GM15510 (cell line): Measurements from ENCODE around the gene CPXM1.
A peak's percentile ranks its signal among the peaks of the same experiment; 100 is the strongest.

ENCODE experiments used
- POLR2A ChIP-seq: IDR thresholded peaks from 3 replicates; pipeline ENCODE4 v1.6.1; 2011; ENCODE audit warnings: borderline replicate concordance; ENCODE audit not compliant: insufficient read length; ENCODE audit errors: extremely low read depth

CPXM1 gene

DNA sequence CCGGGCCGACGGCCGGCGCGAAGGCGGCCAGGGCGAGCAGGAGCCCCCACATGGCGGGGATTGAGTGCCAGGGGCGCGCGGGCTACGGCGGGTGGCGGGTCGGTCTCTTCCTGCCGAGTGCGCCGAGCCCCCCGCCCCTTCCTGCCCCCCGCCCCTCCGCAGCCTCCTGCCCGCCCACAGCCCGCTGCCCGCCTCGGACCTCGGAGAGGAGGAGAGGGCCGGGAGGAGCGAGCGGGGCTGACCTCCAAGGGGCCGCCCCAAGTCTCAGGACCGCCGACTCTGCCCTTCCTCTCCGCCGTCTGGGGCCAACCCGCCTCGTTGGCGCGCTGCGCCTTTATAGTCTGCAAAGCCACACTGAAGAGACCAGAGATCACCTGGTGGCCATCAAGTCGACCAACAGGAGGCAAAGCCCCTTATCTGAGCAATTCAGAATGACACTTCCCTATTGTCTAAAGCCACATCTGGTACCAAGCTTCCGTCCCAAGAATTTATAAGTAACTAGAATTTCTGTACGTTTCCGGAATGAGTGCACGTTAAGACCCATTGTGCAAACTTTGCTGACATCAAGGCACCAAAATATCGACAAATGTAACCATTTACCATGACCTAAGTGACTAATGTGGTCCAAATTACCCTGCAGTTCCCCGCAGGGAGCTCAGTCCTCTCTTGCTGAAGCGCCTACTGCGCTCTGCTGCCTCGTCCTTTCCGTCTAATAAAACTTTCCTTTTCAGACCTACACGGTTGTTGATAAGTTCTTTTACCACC, at the start of gene CPXM1:
CPXM1 (minus strand) TSS at position 107 of the 765 bp plus-strand sequence; CDS start at position 52, 55 bp downstream.
- no peak for TF ChIP-seq POLR2A

DNA sequence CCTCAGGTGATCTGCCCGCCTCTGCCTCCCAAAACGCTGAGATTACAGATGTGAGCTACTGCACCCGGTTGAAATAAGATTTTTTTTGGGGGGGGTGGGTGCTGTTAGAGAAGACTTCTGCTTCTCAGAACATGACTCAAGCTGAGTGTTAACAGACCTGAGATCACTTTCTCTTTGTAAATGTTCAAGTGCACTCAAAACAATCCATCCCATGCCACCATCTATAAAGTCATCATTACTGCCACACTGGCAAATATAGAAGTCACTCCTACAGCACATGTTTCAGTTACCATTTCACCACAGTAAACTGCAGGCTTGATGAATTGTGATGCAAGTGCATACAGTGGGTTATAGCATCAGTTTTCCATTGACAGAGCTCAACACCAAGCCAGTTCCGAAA, 49.1 kb upstream of the CPXM1 start:
- TF ChIP-seq POLR2A, result no peak

DNA sequence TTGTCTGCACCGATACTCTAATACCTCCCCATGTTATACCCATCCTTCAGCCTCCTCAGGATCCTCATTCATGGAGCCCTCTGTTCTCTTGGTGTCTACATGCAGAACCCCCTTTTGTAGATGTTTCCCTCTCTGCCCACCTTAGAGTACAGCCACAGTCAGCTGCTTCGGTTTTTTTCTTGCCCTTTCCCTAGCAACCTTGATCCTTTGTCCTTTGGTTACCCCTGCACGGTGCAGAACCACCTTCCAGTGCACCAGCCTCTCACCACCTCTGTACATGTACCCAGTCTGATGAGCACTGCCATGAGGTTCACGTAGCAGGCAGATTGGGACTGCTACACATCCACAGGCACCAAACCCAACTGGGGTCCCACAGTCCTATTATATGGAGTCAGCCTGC, 47.4 kb upstream of the CPXM1 start:
- no peak for TF ChIP-seq POLR2A

DNA sequence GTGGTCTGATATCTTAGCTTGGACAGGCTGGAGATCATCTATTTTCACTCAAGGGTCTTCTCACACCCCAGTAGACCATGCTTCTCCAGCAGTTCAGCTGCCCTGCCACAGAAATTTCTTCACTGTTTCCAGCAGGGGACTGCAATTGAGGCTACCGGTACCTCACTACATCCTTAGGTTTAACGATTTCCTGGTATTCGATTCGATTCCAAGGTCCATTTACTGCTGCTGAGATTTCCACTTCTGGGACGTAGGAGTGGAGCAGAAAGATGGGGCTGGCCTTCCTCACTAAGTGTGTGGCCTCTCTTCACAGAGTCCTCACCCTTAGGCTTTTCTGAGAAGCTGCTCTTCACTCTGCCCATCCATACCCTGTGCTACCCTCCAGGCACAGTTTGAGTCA, 46.3 kb upstream of the CPXM1 start:
- TF ChIP-seq POLR2A, result no peak

DNA sequence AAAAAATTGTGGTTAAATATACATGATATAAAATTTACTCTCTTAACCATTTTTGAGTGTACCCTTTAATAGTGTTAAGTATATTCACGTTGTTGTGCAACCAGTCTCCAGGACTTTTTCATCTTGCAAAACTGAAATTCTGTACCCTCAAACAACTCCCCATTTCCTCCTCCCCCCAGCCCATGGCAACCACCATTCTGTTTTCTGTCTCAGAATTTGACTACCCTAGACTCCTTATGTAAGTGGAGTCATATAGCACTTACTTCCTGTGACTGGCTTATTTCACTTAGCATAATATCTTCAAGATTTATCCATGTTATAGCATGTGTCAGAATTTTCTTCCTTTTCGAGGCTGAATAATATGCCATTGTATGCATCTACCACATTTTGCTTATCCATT, 45.2 kb upstream of the CPXM1 start:
- no peak for TF ChIP-seq POLR2A

DNA sequence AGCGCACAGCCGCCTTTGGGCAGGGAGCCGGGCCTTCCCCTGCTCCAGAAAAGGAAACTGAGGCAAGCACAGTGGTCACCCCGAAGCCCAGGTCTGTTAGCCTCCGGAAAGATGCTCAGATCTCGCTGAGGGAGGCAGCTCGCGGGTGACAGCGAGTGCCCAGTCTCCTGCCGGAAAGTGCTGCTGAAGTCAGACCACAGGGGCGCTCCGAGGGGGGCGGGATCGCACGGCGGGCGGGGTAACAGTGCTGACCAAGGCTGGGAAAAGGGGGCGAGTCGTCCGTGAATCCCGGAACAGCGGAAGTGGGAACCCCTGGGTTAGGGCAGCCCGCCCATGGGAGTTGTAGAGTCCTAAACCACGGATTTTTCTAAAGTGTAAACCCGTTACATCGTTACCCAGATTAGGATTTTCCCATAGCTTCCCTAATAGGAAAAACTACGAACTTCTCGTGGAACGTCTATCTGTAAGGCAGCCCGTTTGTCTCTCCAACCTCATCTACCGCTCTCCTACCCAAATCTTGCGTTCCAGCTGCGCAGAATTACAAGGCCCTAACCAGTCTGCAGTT, 40.6 kb upstream of the CPXM1 start:
- TF ChIP-seq POLR2A, result no peak

DNA sequence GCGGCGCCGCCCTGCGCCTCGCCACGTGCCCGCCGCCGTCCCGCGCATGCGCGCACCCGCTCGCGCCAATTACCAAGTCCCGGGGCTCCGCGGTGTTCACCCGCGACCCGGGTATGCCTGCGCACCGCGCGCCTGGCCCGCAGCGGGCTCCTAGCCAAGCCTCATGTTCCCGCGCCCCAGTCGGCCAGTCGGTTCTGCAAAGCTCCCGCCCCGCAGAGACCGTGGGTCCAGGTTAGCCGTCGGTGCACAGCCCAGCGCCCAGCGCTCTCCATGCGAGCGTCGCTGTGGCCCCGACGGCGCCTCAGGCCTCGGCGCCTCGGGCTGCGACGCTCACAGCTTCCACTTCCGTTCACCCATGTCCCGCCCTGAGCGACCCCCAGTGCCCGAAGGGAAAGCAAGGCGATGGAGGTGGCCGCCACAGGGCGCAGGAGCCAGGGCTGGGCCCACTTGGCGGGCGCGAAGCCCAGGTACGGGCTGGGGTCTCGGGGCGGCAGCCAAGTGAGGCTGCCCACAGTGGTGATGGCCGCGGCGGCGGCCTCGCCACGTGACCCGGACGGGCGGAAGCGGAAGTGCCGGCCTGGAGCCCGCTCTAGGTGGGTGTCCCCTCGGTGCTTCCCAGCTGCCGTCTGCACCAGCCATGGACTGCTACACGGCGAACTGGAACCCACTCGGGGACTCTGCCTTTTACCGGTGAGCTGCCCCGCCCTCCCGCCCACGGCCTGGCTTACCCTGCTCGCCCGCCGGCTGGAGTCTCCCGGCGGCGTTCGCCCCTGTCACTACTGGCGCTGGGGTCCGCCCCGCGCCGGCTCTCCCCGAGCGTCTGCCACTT, 39.9 kb upstream of the CPXM1 start, which contains the start of the genes PCED1A and VPS16:
PCED1A (minus strand) TSS at position 518 of the 829 bp plus-strand sequence. CDS start 743 bp downstream, outside the sequence.
VPS16 (plus strand) TSS at position 608 of the 829 bp plus-strand sequence; CDS start at position 638, 30 bp downstream.
- peak; percentile 82 for TF ChIP-seq POLR2A

DNA sequence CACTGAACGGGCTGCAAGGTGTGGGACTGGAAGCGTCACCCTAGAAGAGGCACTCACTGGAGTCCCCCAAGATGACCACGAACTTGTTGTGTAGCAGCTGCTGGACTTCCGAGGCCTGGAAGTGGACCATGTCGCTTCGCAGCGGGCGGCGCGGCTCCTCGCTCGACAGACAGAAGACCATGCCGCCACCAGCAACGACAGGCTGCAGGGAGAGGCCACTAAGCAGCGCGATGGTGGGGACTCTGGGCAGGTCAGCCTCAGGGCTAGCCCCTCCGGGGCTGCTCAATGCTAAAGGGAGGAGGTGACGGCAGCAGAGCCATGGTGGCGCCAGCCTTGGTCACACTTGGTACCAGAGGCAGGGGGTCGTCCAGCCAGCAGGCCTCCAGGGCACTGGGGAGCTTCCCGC, 39.3 kb upstream of the CPXM1 start:
- TF ChIP-seq POLR2A, result no peak

DNA sequence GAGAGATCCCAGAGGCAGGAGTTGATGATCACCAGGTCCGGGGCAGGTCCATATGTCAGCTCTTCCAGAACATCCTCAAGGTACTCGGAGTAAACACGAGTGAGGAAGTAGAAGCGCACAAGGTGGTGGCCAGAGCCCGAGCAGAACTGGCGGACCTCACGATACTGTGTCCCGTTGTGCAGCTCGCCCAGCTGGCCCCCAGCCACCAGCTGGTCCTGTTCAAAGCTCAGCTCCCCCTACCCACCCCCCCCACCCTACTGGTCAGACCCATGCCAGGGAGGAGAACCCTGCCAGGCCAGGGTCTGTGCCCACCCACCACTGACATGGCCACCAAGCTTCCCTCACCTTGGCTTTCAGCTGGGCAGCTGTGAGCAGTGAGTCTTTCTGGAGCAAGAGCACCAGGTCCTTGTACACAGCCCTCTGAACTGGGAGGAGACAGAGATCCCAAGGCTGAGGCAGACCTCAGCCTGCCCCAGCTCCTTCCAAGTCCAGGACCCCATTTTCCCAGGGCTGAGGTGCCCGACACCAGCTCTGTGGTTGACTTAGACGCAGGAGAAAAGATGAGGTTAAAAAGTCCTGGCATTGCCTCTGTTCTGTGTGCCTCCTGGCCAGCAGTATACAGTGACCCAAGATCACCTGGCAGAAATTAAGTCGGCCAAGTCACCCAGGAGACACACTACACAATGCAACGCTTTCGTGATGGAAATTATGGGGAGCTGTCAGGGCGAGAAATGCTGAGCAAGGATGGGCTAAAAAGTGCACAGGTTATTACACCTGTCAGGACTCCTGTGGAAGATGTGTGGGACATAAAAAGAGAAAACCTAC, 38.6 kb upstream of the CPXM1 start:
- no peak for TF ChIP-seq POLR2A

DNA sequence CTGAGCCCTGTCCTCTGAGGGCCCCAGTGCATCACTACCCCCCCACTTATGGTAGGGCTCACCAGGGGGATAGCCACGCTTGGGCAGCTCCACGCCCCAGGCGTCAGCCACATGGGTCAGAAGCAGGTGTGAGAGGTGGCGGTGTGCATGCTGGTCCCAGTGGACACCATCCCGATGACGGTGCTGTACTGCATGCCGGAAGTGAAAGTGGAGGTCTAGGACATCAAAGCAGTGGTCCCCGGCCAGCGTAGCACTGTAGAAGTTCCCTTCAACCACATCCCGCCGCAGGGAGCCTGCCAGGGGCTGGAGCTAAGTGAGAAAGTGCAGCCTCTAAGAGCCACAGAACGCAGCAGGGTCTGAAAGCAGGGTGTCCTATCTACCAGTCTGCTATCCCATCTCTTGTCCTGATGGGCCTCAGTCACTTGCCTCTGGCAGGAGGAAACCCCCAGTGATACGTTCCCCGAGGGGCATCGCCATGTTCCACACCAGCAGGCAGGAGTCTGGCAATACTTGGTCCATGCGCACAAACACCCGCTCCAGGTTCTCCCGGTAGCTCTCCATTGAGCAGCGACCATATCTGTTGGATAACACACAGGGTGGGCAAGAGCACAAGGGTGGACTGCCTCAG, 37.9 kb upstream of the CPXM1 start:
- no peak for TF ChIP-seq POLR2A

DNA sequence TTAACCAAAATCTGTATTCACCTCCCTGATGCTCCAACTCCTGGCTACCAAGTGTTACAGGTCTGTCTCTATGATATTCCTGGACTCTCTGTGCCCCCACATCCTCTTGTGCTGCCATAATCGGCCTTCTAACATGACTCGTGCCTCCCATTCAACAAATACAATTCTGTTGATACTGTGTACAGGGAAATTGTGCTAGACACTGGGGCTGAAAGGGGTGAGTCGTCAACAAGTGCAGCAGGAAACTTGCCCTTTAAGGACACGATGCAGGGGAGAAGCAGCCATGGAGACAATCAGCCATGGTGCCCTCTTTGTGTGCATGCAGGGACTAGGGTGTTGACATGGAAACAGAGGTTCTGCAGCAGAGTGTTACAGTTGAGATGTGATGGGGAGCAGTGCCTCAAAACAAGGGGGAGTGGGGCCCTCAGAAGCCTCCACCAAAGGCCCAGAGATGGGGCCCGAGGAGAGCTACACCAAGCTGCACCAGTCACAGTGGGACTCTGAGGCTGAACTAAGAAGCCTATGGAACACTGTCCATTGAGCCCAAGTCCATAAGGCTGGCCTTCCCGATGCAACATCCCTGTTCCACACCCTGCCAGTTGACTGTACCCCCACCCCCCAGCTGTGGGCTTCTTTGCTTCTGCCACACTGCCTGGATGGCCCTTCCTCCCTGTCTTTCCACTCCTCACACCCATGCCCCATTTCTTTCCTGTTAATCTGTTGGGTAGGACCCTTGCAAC, 37.0 kb upstream of the CPXM1 start:
- TF ChIP-seq POLR2A, result no peak

DNA sequence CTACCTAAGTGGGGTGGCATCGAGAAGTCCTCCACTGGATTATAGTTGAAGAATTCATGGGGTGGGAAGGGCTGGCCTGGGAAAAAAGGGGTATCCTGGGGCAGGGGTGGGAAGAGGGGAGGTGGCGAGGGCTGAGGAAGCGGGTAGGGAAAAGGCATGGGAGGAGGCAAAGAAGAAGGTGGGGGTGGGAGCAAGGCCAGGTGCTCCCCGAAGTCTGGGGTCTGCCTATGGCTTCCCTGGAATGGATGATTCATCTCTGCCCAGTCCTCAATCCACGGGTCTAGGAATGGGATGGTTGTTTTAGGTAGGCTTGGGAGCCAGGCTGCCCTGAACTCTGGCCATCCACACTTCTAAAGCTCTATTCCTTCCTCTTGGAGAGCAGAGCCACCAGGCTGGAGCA, 35.6 kb upstream of the CPXM1 start:
- TF ChIP-seq POLR2A, result no peak

DNA sequence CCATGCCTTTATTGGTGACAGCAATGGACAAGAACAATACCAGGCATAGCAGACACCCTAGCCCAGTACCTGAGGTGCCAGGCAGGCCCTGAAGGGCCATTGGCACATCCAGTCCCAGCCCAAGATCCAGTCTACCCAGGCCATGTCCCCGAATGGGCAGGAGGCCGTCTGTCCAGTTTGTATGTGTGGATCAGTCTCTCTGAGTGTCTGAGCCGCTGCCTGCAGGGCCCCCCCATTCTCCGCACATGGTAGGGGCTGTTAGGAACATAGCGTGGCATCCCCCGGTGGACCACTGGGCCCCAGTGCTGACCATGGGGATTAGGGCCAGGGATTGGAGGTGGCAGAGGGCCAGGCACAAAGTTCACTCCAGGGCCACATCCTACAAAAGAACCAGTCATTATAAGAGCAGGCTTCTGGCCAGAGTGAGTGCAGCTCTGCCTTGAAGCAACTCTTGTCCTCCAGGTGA, 34.9 kb upstream of the CPXM1 start:
- no peak for TF ChIP-seq POLR2A
